Lower leg skin (tissue), 4 donors: Measurements from ENCODE around the gene ICAM5. TPM values are rescaled to one million over a fixed set of nuclear protein-coding genes. Genes with fewer than 3 reads are reported as not detected.

ENCODE experiments used
- DNase-seq, 2 donors: peaks; one replicate each; pipeline ENCODE4 v3.0.0-alpha.2; 2019; ENCODE audit warnings: low spot score in 2 of 2
- H3K4me3 ChIP-seq: fragments of 200-600 bp; sonication (generic); 2 replicates; pipeline ENCODE4 v1.5.1; 2017; ENCODE audit warnings: mild to moderate bottlenecking, low read depth; ENCODE audit not compliant: poor library complexity, severe bottlenecking
- POLR2A ChIP-seq, 2 donors: fragments of 450-650 bp; IDR thresholded peaks; one replicate each; pipeline ENCODE4 v1.6.1; 2016 to 2017; ENCODE audit warnings: antibody characterized with exemption in 2 of 2, mild to moderate bottlenecking in 1 of 2, moderate library complexity in 1 of 2
- WGBS, 2 donors: methylation state at CpG; one replicate each; pipeline ENCODE4 v1.1.5; 2018; 5-methylcytosine and 5-hydroxymethylcytosine counted together
- intact Hi-C: fragments of 100-400 bp; cut with DNase I; formaldehyde crosslinking; loops from one replicate; pipeline ENCODE4 v1.15.0; 2023; ENCODE audit warnings: low total_unique reads
- total RNA-seq, 4 donors: library from RNA; depleted of rRNA; stranded (reverse); fragments of >200 nt; gene quantifications; one replicate each; pipeline ENCODE4 v1.1.0, GENCODE V29; 2016
- TF ChIP-seq, protein P1 (sequence below), 3 donors: fragments of 450-650 bp; IDR thresholded peaks; one replicate each; pipeline ENCODE4 v1.5.1; 2016; ENCODE audit warnings: antibody characterized with exemption in 3 of 3, mild to moderate bottlenecking in 3 of 3, moderate library complexity in 2 of 3

ICAM5 gene
- total RNA-seq, 4 donors from 2014 or later = 0.13 to 0.20 TPM; not detected in 2

DNA sequence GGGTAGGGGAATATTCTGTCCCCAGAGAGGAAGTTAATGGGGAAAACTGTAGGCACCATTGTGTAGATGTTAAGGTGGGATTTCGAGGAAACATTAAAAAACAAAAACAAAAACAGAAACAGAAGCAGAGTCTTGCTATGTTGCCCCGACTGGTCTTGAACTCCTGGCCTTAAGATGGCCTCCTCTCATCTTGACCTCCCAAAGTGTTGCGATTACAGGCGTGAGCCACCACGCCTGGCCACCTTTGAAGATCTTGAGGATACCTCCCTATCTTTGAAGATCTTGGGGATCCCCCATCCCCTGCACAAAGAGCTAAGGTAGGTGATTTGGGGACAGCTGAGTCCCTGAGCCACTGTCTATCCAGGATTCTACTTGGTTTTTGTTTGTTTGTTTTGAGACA is 50.2 kb downstream of the ICAM5 start:
- intact Hi-C loops = no loop called here
- no peak overlapping the region for H3K4me3 ChIP-seq
- TF ChIP-seq, protein P1, sequence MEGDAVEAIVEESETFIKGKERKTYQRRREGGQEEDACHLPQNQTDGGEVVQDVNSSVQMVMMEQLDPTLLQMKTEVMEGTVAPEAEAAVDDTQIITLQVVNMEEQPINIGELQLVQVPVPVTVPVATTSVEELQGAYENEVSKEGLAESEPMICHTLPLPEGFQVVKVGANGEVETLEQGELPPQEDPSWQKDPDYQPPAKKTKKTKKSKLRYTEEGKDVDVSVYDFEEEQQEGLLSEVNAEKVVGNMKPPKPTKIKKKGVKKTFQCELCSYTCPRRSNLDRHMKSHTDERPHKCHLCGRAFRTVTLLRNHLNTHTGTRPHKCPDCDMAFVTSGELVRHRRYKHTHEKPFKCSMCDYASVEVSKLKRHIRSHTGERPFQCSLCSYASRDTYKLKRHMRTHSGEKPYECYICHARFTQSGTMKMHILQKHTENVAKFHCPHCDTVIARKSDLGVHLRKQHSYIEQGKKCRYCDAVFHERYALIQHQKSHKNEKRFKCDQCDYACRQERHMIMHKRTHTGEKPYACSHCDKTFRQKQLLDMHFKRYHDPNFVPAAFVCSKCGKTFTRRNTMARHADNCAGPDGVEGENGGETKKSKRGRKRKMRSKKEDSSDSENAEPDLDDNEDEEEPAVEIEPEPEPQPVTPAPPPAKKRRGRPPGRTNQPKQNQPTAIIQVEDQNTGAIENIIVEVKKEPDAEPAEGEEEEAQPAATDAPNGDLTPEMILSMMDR (IDR thresholded peaks at IDR 0.05) = no peak
- no peak for TF ChIP-seq POLR2A (IDR thresholded peaks at IDR 0.05)
- 92 to 95% methylated on average over 5 of the region's 5 CpGs for WGBS, 2 donors
- no peak for DNase-seq

- intact Hi-C loops = no loop called here
- WGBS, 2 donors = 66 to 69% methylated on average over 2 of the region's 2 CpGs
- DNase-seq = no peak
Observed at GRCh38 chr19:10343495-10343894, 53.7 kb downstream of the ICAM5 start.

DNA sequence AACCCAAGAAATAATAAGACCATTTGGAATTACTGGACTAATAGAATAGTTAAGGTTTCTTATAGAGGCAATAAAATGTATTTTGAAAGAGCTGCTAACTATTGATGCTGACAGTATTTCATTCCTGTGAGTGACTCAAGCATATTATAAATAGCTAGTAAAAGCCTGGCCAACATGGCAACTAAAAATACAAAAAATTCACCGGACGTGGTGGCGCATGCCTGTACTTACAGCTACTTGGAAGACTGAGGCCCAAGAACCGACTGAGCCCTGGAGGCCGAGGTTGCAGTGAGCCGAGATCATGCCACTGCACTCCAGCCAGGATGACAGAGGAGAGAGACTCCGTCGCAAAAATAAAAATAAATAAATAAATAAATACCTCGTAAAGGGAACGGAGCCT is 55.0 kb downstream of the ICAM5 start:
- no peak for TF ChIP-seq POLR2A (IDR thresholded peaks at IDR 0.05)
- TF ChIP-seq, protein P1 (IDR thresholded peaks at IDR 0.05) = no peak
- WGBS, 2 donors = 77 to 85% methylated on average over 10 of the region's 10 CpGs
- no peak overlapping the region for H3K4me3 ChIP-seq
- DNase-seq = no peak
- intact Hi-C loops = no loop called here

More at GRCh38 chr19:10343495-10343894, 53.7 kb downstream of the ICAM5 start:
- H3K4me3 ChIP-seq = no peak overlapping the region
- TF ChIP-seq POLR2A (IDR thresholded peaks at IDR 0.05) = no peak
- TF ChIP-seq, protein P1 (IDR thresholded peaks at IDR 0.05) = no peak

Other genes with a start within 250 kb of the ICAM5 start
- 10 to 100 TPM; 17.0 to 24.6 (median 23.3) TPM for gene SHFL, start 203.6 kb upstream of the ICAM5 start, total RNA-seq
- 1 to 10 TPM in 1 of 4 donors, under 1 TPM in 2, not detected in 1; 0.21 to 1.8 (median 0.68) TPM for gene ANGPTL6, start 187.3 kb upstream of the ICAM5 start, total RNA-seq
- 10 to 100 TPM; 38.7 to 61.3 (median 52.9) TPM for gene PPAN, start 183.6 kb upstream of the ICAM5 start, total RNA-seq
- gene P2RY11, start 178.3 kb upstream of the ICAM5 start, total RNA-seq = 10 to 100 TPM; 19.0 to 26.3 (median 22.5) TPM
- 100 to 1,000 TPM; 292 to 348 (median 320) TPM for gene EIF3G, start 170.1 kb upstream of the ICAM5 start, total RNA-seq
- 10 to 100 TPM; 13.2 to 38.4 (median 32.0) TPM for gene DNMT1, start 95.0 kb upstream of the ICAM5 start, total RNA-seq
- 10 to 100 TPM in 2 of 4 donors, 1 to 10 TPM in 2; 4.5 to 11.4 (median 8.2) TPM for gene S1PR2, start 58.6 kb upstream of the ICAM5 start, total RNA-seq
- 10 to 100 TPM; 77.2 to 90.8 (median 83.5) TPM for gene MRPL4, start 37.7 kb upstream of the ICAM5 start, total RNA-seq
- 10 to 100 TPM in 1 of 4 donors, 1 to 10 TPM in 3; 5.1 to 19.0 (median 6.7) TPM for gene ICAM1, start 18.8 kb upstream of the ICAM5 start, total RNA-seq
- under 1 TPM in 1 of 4 donors, not detected in 3; 0.38 TPM for gene ICAM4, start 3.0 kb upstream of the ICAM5 start, total RNA-seq
- 1 to 10 TPM in 3 of 4 donors, not detected in 1; 2.2 to 3.8 (median 2.8) TPM for gene ZGLP1, start 19.9 kb downstream of the ICAM5 start, total RNA-seq
- gene FDX2, start 26.1 kb downstream of the ICAM5 start, total RNA-seq = 10 to 100 TPM; 10.3 to 20.7 (median 18.2) TPM
- 10 to 100 TPM; 14.2 to 22.5 (median 19.2) TPM for gene RAVER1, start 43.6 kb downstream of the ICAM5 start, total RNA-seq
- gene ICAM3, start 49.7 kb downstream of the ICAM5 start, total RNA-seq = 10 to 100 TPM in 1 of 4 donors, 1 to 10 TPM in 3; 3.8 to 10.2 (median 5.1) TPM
- 100 to 1,000 TPM in 1 of 4 donors, 10 to 100 TPM in 3; 48.2 to 115 (median 64.8) TPM for gene TYK2, start 90.6 kb downstream of the ICAM5 start, total RNA-seq
- 100 to 1,000 TPM in 3 of 4 donors, 10 to 100 TPM in 1; 92.8 to 142 (median 120) TPM for gene CDC37, start 113.6 kb downstream of the ICAM5 start, total RNA-seq
- 1 to 10 TPM; 4.1 to 6.8 (median 5.7) TPM for gene PDE4A, start 130.6 kb downstream of the ICAM5 start, total RNA-seq
- 100 to 1,000 TPM in 1 of 4 donors, 10 to 100 TPM in 3; 81.6 to 102 (median 89.0) TPM for gene KEAP1, start 213.4 kb downstream of the ICAM5 start, total RNA-seq
- gene S1PR5, start 227.5 kb downstream of the ICAM5 start, total RNA-seq = 10 to 100 TPM; 34.9 to 64.0 (median 42.3) TPM